Testis (tissue), 2 donors: ENCODE results near the gene TRAPPC3.

Experiments
- POLR2A ChIP-seq: fragments of 450-650 bp; IDR thresholded peaks from one replicate; pipeline ENCODE4 v1.6.1; 2017; ENCODE audit warnings: antibody characterized with exemption, mild to moderate bottlenecking, moderate library complexity
- TF ChIP-seq, protein P1 (sequence below), 3 experiments: fragments of 450-650 bp in 2 of 3; fragments of 200-600 bp in 1 of 3; sonication (generic) in 1 of 3; IDR thresholded peaks; one replicate each; pipeline ENCODE4 v1.5.1; 2016 to 2019; ENCODE audit warnings: antibody characterized with exemption in 3 of 3, mild to moderate bottlenecking in 2 of 3, moderate library complexity in 1 of 3

GRCh38 chr1:36182734-36183133, 33.4 kb upstream of the TRAPPC3 start:
- TF ChIP-seq, protein P1, sequence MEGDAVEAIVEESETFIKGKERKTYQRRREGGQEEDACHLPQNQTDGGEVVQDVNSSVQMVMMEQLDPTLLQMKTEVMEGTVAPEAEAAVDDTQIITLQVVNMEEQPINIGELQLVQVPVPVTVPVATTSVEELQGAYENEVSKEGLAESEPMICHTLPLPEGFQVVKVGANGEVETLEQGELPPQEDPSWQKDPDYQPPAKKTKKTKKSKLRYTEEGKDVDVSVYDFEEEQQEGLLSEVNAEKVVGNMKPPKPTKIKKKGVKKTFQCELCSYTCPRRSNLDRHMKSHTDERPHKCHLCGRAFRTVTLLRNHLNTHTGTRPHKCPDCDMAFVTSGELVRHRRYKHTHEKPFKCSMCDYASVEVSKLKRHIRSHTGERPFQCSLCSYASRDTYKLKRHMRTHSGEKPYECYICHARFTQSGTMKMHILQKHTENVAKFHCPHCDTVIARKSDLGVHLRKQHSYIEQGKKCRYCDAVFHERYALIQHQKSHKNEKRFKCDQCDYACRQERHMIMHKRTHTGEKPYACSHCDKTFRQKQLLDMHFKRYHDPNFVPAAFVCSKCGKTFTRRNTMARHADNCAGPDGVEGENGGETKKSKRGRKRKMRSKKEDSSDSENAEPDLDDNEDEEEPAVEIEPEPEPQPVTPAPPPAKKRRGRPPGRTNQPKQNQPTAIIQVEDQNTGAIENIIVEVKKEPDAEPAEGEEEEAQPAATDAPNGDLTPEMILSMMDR (IDR thresholded peaks at IDR 0.05) = no peak
- no peak for TF ChIP-seq POLR2A
